ENCODE measurements around the gene CTH. TPM values are rescaled to one million over a fixed set of nuclear protein-coding genes. Genes with fewer than 3 reads are reported as not detected.

CTH gene
- total RNA-seq, 1 donor from 2014 or later: 6.3 TPM

Other genes with a start within 250 kb of the CTH start
- gene LRRC40, start 205.7 kb upstream of the CTH start, total RNA-seq: 19.4 and 21.6 TPM in 2 replicates
- gene SRSF11, start 189.9 kb upstream of the CTH start, total RNA-seq: 191 and 198 TPM in 2 replicates
- 28.8 and 32.6 TPM in 2 replicates for gene ANKRD13C, start 56.5 kb upstream of the CTH start, total RNA-seq

Measured in T-helper 1 cell treated with Interleukin-12 subunit alpha and Interleukin-12 subunit beta and Interleukin-4 antibody, amounts not matched to agents 30 ng/mL and 1 ng/mL, for 36 hours (primary cell).